Kidney epithelial cell (primary cell): Measurements from ENCODE around the gene PRKG1. TPM values are rescaled to one million over a fixed set of nuclear protein-coding genes. Genes with fewer than 3 reads are reported as not detected.

ENCODE experiments used
- DNase-seq: peaks from one replicate; pipeline ENCODE4 v3.0.0-alpha.2; 2010; ENCODE audit warnings: low read depth
- H3K27me3 ChIP-seq: 2 replicates; pipeline ENCODE4 v1.6.0; 2011; ENCODE audit warnings: low read length; ENCODE audit not compliant: control insufficient read depth, insufficient read depth
- H3K36me3 ChIP-seq: 2 replicates; pipeline ENCODE4 v1.5.1; 2011; ENCODE audit warnings: low read length; ENCODE audit not compliant: control insufficient read depth, insufficient read depth
- H3K4me3 ChIP-seq: 2 replicates; pipeline ENCODE4 v1.5.1; 2011; ENCODE audit warnings: low read depth, mild to moderate bottlenecking, control low read depth, low read length
- CTCF ChIP-seq: IDR thresholded peaks from 2 replicates; pipeline ENCODE4 v1.5.1; 2011; ENCODE audit warnings: mild to moderate bottlenecking, moderate library complexity, low read length, control low read depth, inconsistent platforms; ENCODE audit not compliant: insufficient read depth, poor library complexity, severe bottlenecking
- total RNA-seq: library from RNA; depleted of rRNA; stranded (reverse); fragments of >200 nt; gene quantifications from 2 replicates; pipeline ENCODE4 v1.2.3, GENCODE V29; 2015

The PRKG1 gene
- total RNA-seq, 1 donor from 2014 or later, result 1.3 TPM

GRCh38 chr10:51468424-51468823 lies 394.1 kb downstream of the PRKG1 start:
- H3K4me3 ChIP-seq, result no peak overlapping the region
- H3K36me3 ChIP-seq, result no peaks in the 10 kb centered on the region
- no peaks in the 10 kb centered on the region for H3K27me3 ChIP-seq
- no peak for DNase-seq
- TF ChIP-seq CTCF, result no peak

- H3K4me3 ChIP-seq, result no peak overlapping the region
- H3K27me3 ChIP-seq, result no peaks in the 10 kb centered on the region
- no peaks in the 10 kb centered on the region for H3K36me3 ChIP-seq
- DNase-seq, result no peak
- TF ChIP-seq CTCF, result no peak
Measured at GRCh38 chr10:51469686-51470085, 395.4 kb downstream of the PRKG1 start.

GRCh38 chr10:51471271-51471670 lies 397.0 kb downstream of the PRKG1 start:
- no peak for TF ChIP-seq CTCF
- no peak for DNase-seq
- H3K4me3 ChIP-seq, result no peak overlapping the region
- no peaks in the 10 kb centered on the region for H3K36me3 ChIP-seq
- no peaks in the 10 kb centered on the region for H3K27me3 ChIP-seq

- no peak for DNase-seq
- Histone ChIP-seq H3K4me3 (no peak overlapping the region), H3K27me3 (no peaks in the 10 kb centered on the region), H3K36me3 (no peaks in the 10 kb centered on the region)
- no peak for TF ChIP-seq CTCF
Measured at GRCh38 chr10:51472154-51472553, 397.9 kb downstream of the PRKG1 start.

GRCh38 chr10:51479711-51480110 lies 405.4 kb downstream of the PRKG1 start:
- Histone ChIP-seq H3K27me3 (no peaks in the 10 kb centered on the region), H3K36me3 (no peaks in the 10 kb centered on the region), H3K4me3 (no peak overlapping the region)
- DNase-seq, result no peak
- no peak for TF ChIP-seq CTCF

GRCh38 chr10:51485668-51486067 lies 411.4 kb downstream of the PRKG1 start:
- no peak for TF ChIP-seq CTCF

More at GRCh38 chr10:51485668-51486067, 411.4 kb downstream of the PRKG1 start:
- DNase-seq, result no peak
- Histone ChIP-seq H3K27me3 (no peaks in the 10 kb centered on the region), H3K36me3 (no peaks in the 10 kb centered on the region), H3K4me3 (no peak overlapping the region)
